H9 (cell line): Measurements from ENCODE around the gene PLXNB2. TPM values are rescaled to one million over a fixed set of nuclear protein-coding genes. Genes with fewer than 3 reads are reported as not detected.

Experiments used
- DNase-seq: peaks from one replicate; pipeline ENCODE4 v3.0.0-alpha.2; 2017
- H2AFZ ChIP-seq: one replicate; pipeline ENCODE4 v1.6.1; 2013; ENCODE audit warnings: mild to moderate bottlenecking, low read length, control low read depth, moderate library complexity
- H2AK5ac ChIP-seq: 2 replicates; pipeline ENCODE4 v1.6.1; 2013; ENCODE audit warnings: low read length, control low read depth, mixed read lengths; ENCODE audit not compliant: insufficient read length
- H2BK120ac ChIP-seq: one replicate; pipeline ENCODE4 v1.6.1; 2013; ENCODE audit warnings: low read depth, mild to moderate bottlenecking, low read length, control low read depth, inconsistent platforms; ENCODE audit not compliant: poor library complexity, severe bottlenecking
- H2BK12ac ChIP-seq: 2 replicates; pipeline ENCODE4 v1.6.1; 2013; ENCODE audit warnings: low read length, control low read depth, mixed read lengths, low read depth; ENCODE audit not compliant: insufficient read length
- H2BK15ac ChIP-seq: 2 replicates; pipeline ENCODE4 v1.6.1; 2013; ENCODE audit warnings: low read depth, low read length, control low read depth
- H2BK20ac ChIP-seq: one replicate; pipeline ENCODE4 v1.6.1; 2013; ENCODE audit warnings: low read depth, mild to moderate bottlenecking, low read length, control low read depth, inconsistent platforms; ENCODE audit not compliant: poor library complexity, severe bottlenecking
- H2BK5ac ChIP-seq: 2 replicates; pipeline ENCODE4 v1.6.1; 2013; ENCODE audit warnings: low read length, control low read depth, mixed read lengths; ENCODE audit not compliant: insufficient read length
- H3K14ac ChIP-seq: 2 replicates; pipeline ENCODE4 v1.6.1; 2013; ENCODE audit warnings: low read length, control low read depth; ENCODE audit not compliant: insufficient read depth
- H3K18ac ChIP-seq: 2 replicates; pipeline ENCODE4 v1.6.1; 2013; ENCODE audit warnings: low read depth, mild to moderate bottlenecking, mixed read lengths, low read length, control low read depth; ENCODE audit not compliant: insufficient read length
- H3K23ac ChIP-seq: 2 replicates; pipeline ENCODE4 v1.6.1; 2013; ENCODE audit warnings: low read length, control low read depth, mixed read lengths, low read depth; ENCODE audit not compliant: insufficient read length
- H3K23me2 ChIP-seq: 2 replicates; pipeline ENCODE4 v1.6.1; 2013; ENCODE audit warnings: low read depth, mild to moderate bottlenecking, mixed read lengths, low read length, control low read depth; ENCODE audit not compliant: insufficient read length, poor library complexity, severe bottlenecking
- H3K27ac ChIP-seq: 2 replicates; pipeline ENCODE4 v1.5.1; 2013; ENCODE audit warnings: low read length, control low read depth, mixed read lengths, low read depth; ENCODE audit not compliant: insufficient read length
- H3K27me3 ChIP-seq: 2 replicates; pipeline ENCODE4 v1.6.1; 2013; ENCODE audit warnings: low read length, control low read depth, inconsistent platforms; ENCODE audit not compliant: insufficient read depth
- H3K4ac ChIP-seq: 2 replicates; pipeline ENCODE4 v1.6.1; 2013; ENCODE audit warnings: low read depth, mild to moderate bottlenecking, control low read depth, inconsistent platforms, low read length, moderate library complexity
- H3K4me1 ChIP-seq: 2 replicates; pipeline ENCODE4 v1.6.1; 2013; ENCODE audit warnings: low read length, control low read depth, inconsistent platforms; ENCODE audit not compliant: insufficient read depth
- H3K4me2 ChIP-seq: 2 replicates; pipeline ENCODE4 v1.6.1; 2013; ENCODE audit warnings: low read length, control low read depth, mixed read lengths; ENCODE audit not compliant: insufficient read length, insufficient read depth
- H3K56ac ChIP-seq: 2 replicates; pipeline ENCODE4 v1.6.1; 2013; ENCODE audit warnings: low read depth, mild to moderate bottlenecking, mixed read lengths, low read length, control low read depth; ENCODE audit not compliant: insufficient read length
- H3K79me1 ChIP-seq: 2 replicates; pipeline ENCODE4 v1.6.1; 2013; ENCODE audit warnings: low read depth, mild to moderate bottlenecking, moderate library complexity, low read length, control low read depth, inconsistent platforms; ENCODE audit not compliant: insufficient read depth, poor library complexity, severe bottlenecking
- H3K79me2 ChIP-seq: 2 replicates; pipeline ENCODE4 v1.6.1; 2013; ENCODE audit warnings: low read length, control low read depth, inconsistent platforms; ENCODE audit not compliant: insufficient read depth
- H3K9ac ChIP-seq: 2 replicates; pipeline ENCODE4 v1.6.1; 2013; ENCODE audit warnings: low read length, control low read depth, mixed read lengths; ENCODE audit not compliant: insufficient read length; ENCODE audit errors: extremely low read depth
- H3K9me3 ChIP-seq: one replicate; pipeline ENCODE4 v1.6.1; 2013; ENCODE audit warnings: low read depth, low read length, inconsistent platforms; ENCODE audit not compliant: control insufficient read depth
- H3T11ph ChIP-seq: one replicate; pipeline ENCODE4 v1.6.1; 2013; ENCODE audit warnings: mild to moderate bottlenecking, low read length, control low read depth, inconsistent platforms
- H4K20me1 ChIP-seq: one replicate; pipeline ENCODE4 v1.6.1; 2013; ENCODE audit not compliant: control insufficient read depth, insufficient read length, insufficient read depth
- H4K5ac ChIP-seq: 2 replicates; pipeline ENCODE4 v1.6.1; 2013; ENCODE audit warnings: low read depth, mild to moderate bottlenecking, mixed read lengths, low read length, control low read depth; ENCODE audit not compliant: insufficient read length
- H4K8ac ChIP-seq: replicated peaks from 2 replicates; pipeline ENCODE4 v1.6.1; 2013; ENCODE audit warnings: low read length, control low read depth, mixed read lengths, low read depth; ENCODE audit not compliant: insufficient read length
- H4K91ac ChIP-seq: 2 replicates; pipeline ENCODE4 v1.6.1; 2013; ENCODE audit warnings: low read depth, mild to moderate bottlenecking, moderate library complexity, mixed read lengths, low read length, control low read depth; ENCODE audit not compliant: insufficient read length
- H3K27ac Mint-ChIP-seq, 3 experiments: 2 replicates in 2 of 3; 3 replicates in 1 of 3; pipeline ENCODE4 v1.8.0; 2020 to 2021; ENCODE audit warnings: mixed read lengths in 3 of 3, mild to moderate bottlenecking in 1 of 3, moderate library complexity in 1 of 3
- H3K27me3 Mint-ChIP-seq: 2 replicates; pipeline ENCODE4 v1.8.0; 2021; ENCODE audit warnings: low read depth, mild to moderate bottlenecking, moderate library complexity, mixed read lengths
- H3K36me3 Mint-ChIP-seq, 3 experiments: 2 replicates in 2 of 3; 3 replicates in 1 of 3; pipeline ENCODE4 v1.8.0; 2020 to 2021; ENCODE audit warnings: low read depth in 3 of 3, mixed read lengths in 3 of 3; ENCODE audit not compliant: insufficient read depth in 1 of 3
- H3K4me1 Mint-ChIP-seq, 2 experiments: 2 replicates each; pipeline ENCODE4 v1.8.0; 2020; ENCODE audit warnings: mixed read lengths in 2 of 2
- H3K4me3 Mint-ChIP-seq, 2 experiments: 2 replicates in 1 of 2; 3 replicates in 1 of 2; pipeline ENCODE4 v1.8.0; 2020 to 2021; ENCODE audit warnings: mild to moderate bottlenecking in 2 of 2, mixed read lengths in 2 of 2, moderate library complexity in 1 of 2
- H3K9me3 Mint-ChIP-seq, 2 experiments: 2 replicates in 1 of 2; 3 replicates in 1 of 2; pipeline ENCODE4 v1.8.0; 2020; ENCODE audit warnings: mild to moderate bottlenecking in 2 of 2, mixed read lengths in 2 of 2, moderate library complexity in 1 of 2
- CTCF ChIP-seq: fragments of 200-600 bp; sonication (generic); conservative IDR thresholded peaks from 3 replicates; pipeline ENCODE4 v1.8.0; 2021; ENCODE audit warnings: antibody characterized with exemption, mild to moderate bottlenecking
- WGBS: extraction: QIAGEN DNeasy Blood & Tissue Kit; methylation state at CpG from one replicate; pipeline ENCODE4 v1.1.7; 2013; ENCODE audit warnings: missing lambda C conversion rate, low lambda C conversion rate, mixed read lengths; ENCODE audit not compliant: insufficient read length; ENCODE audit errors: extremely low coverage; 5-methylcytosine and 5-hydroxymethylcytosine counted together
- total RNA-seq: library from RNA; stranded (reverse); gene quantifications from 2 replicates; pipeline ENCODE4 v1.2.1, GENCODE V29; 2021

PLXNB2 gene
- total RNA-seq, 1 experiment from 2014 or later, result 87.6 TPM

- H3K4me3 Mint-ChIP-seq, result 0 out of 5 replicates have a peak overlapping the region, but pooled peaks of 1 of the 2 experiments have one; percentile 40
- no peak overlapping the region for H2BK20ac ChIP-seq
- H4K5ac ChIP-seq, result no peak overlapping the region
- no peak overlapping the region for H3K9ac ChIP-seq
- no peak overlapping the region for H3K23ac ChIP-seq
- no peak for TF ChIP-seq CTCF
- H4K91ac ChIP-seq, result no peak overlapping the region
- WGBS, result no CpG with 5 or more reads among the region's 8 CpGs
- no peak overlapping the region for H2AFZ ChIP-seq
- peaks cover 6% of the 10 kb centered on the region for H3K23me2 ChIP-seq
- H4K8ac ChIP-seq, result no peak overlapping the region
- H3K36me3 Mint-ChIP-seq, result peaks cover 0 to 4% (median 2%) of the 10 kb centered on the region in 3 experiments; a peak in 3 of 7 replicates
- no peak overlapping the region for H2BK5ac ChIP-seq
- H3K4me1 ChIP-seq, result no peaks in the 10 kb centered on the region
- no peak overlapping the region for H2AK5ac ChIP-seq
- no peak overlapping the region for H2BK15ac ChIP-seq
- H3K9me3 Mint-ChIP-seq, result no peaks in the 10 kb centered on the region
- H3K27ac Mint-ChIP-seq, result peak overlapping the region in 1 of 3 experiments; percentile 55; a peak in 1 of 7 replicates
- no peak overlapping the region for H3K27ac ChIP-seq
- H3K4me1 Mint-ChIP-seq, result 0 out of 4 replicates have a peak, but pooled peaks cover 0 to 4% of the 10 kb centered on the region in 2 experiments
- H2BK12ac ChIP-seq, result no peak overlapping the region
- no peak overlapping the region for H3K4me2 ChIP-seq
- no peak overlapping the region for H3K18ac ChIP-seq
- H3T11ph ChIP-seq, result no peak overlapping the region
- peaks cover 3% of the 10 kb centered on the region for H4K20me1 ChIP-seq
- no peak overlapping the region for H3K56ac ChIP-seq
- H3K79me1 ChIP-seq, result peaks cover 9% of the 10 kb centered on the region
- no peak overlapping the region for H3K4ac ChIP-seq
- no peak for DNase-seq
- no peak overlapping the region for H3K14ac ChIP-seq
- H3K27me3 Mint-ChIP-seq, result no peaks in the 10 kb centered on the region; the same call in none of the 2 replicates
- no peaks in the 10 kb centered on the region for H3K9me3 ChIP-seq
- no peak overlapping the region for H2BK120ac ChIP-seq
- H3K27me3 ChIP-seq, result no peaks in the 10 kb centered on the region
- 0 out of 2 replicates have a peak, but pooled peaks cover 3% of the 10 kb centered on the region for H3K79me2 ChIP-seq
Measured at GRCh38 chr22:50346470-50346869, 39.0 kb upstream of the PLXNB2 start.
